Progenitor cell of endocrine pancreas (in vitro differentiated cells): ENCODE results near the gene SORCS2. TPM values are rescaled to one million over a fixed set of nuclear protein-coding genes. Genes with fewer than 3 reads are reported as not detected.

Experiments
- DNase-seq: peaks from one replicate; pipeline ENCODE4 v3.0.0; 2021; ENCODE audit warnings: low spot score; ENCODE audit not compliant: unreplicated experiment
- H3K27ac Mint-ChIP-seq: 2 replicates; pipeline ENCODE4 v1.8.0; 2021; ENCODE audit warnings: mild to moderate bottlenecking, moderate library complexity, mixed read lengths
- H3K27me3 Mint-ChIP-seq: 2 replicates; pipeline ENCODE4 v1.8.0; 2021; ENCODE audit warnings: mixed read lengths
- H3K36me3 Mint-ChIP-seq: 2 replicates; pipeline ENCODE4 v1.8.0; 2022; ENCODE audit warnings: mixed read lengths; ENCODE audit not compliant: insufficient read depth
- H3K4me1 Mint-ChIP-seq: 2 replicates; pipeline ENCODE4 v1.8.0; 2021; ENCODE audit warnings: low read depth, mixed read lengths
- H3K4me3 Mint-ChIP-seq: 2 replicates; pipeline ENCODE4 v1.8.0; 2021; ENCODE audit warnings: low read depth, mild to moderate bottlenecking, moderate library complexity, mixed read lengths
- H3K9me3 Mint-ChIP-seq: 2 replicates; pipeline ENCODE4 v1.8.0; 2021; ENCODE audit warnings: low read depth, mixed read lengths
- total RNA-seq: library from RNA; stranded (reverse); gene quantifications from 2 replicates; pipeline ENCODE4 v1.2.1, GENCODE V29; 2021
- TF ChIP-seq, protein P1 (sequence below): fragments of 200-600 bp; sonication (generic); IDR thresholded peaks from one replicate; pipeline ENCODE4 v1.5.0; 2021; ENCODE audit warnings: antibody characterized with exemption, mild to moderate bottlenecking; ENCODE audit not compliant: unreplicated experiment

SORCS2 gene
- total RNA-seq, 1 donor from 2014 or later = 2.2 TPM

DNA sequence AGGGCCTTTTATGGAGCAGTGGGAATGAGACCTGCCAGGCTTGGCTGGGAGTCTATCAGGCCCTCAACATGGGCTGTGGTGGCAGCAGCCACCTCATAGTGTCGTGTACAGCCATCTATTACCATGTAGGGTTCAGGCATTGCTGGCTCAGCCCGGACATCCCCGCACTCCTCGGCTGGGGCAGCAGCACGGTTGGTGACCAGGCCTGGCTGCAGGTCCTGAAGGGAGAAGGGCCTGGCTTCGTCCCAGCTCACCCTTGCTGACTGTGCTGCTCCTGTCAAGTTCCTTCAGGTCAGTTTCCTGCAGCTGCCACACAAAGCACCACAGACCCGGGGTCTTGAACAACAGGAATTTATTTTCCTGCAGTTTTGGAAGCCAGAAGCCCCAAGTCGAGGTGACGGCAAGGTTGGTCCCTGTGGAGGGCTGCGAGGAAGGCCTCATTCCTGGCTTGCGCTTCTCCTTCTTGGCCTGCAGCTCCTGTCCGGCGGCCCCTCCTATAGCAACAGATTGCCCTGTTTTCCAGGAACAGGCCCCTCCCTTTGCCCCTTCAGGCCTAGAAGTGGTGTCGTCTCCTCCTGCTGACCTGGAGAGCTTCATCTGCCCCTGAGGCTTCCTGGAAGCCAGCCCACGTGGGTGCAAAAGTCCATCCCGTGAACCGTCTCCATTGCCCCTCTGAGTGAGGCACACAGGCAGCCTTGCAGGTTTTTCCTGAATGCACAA lies 25.2 kb upstream of the SORCS2 start:
- H3K36me3 Mint-ChIP-seq = no peaks in the 10 kb centered on the region

DNA sequence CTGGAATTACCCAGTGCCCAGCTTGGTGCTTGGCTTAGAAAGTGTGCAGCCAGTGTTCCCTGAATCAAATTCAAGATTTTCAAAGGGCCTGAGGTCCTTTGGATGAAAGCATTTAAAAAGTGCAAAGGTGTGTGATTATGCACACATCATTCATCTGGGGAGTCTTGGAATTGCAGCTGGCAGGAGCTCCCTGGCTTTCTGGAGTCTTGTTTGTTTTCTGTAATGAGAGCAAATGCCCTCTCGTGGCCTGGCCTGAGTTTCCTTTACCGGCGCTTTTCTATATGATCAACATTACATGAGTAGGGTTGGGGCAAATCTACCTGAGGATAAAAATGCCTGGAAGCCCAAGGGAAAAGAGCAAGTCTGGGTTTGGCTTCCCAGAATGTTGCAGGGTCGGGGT lies 24.6 kb upstream of the SORCS2 start:
- H3K9me3 Mint-ChIP-seq = no peaks in the 10 kb centered on the region
- H3K4me3 Mint-ChIP-seq = no peak overlapping the region
- H3K4me1 Mint-ChIP-seq = peaks cover 11% of the 10 kb centered on the region
- H3K27me3 Mint-ChIP-seq = peaks cover 20% of the 10 kb centered on the region
- H3K27ac Mint-ChIP-seq = peak overlapping the region; percentile 79
- no peak for DNase-seq
- no peaks in the 10 kb centered on the region for H3K36me3 Mint-ChIP-seq
- TF ChIP-seq, protein P1, sequence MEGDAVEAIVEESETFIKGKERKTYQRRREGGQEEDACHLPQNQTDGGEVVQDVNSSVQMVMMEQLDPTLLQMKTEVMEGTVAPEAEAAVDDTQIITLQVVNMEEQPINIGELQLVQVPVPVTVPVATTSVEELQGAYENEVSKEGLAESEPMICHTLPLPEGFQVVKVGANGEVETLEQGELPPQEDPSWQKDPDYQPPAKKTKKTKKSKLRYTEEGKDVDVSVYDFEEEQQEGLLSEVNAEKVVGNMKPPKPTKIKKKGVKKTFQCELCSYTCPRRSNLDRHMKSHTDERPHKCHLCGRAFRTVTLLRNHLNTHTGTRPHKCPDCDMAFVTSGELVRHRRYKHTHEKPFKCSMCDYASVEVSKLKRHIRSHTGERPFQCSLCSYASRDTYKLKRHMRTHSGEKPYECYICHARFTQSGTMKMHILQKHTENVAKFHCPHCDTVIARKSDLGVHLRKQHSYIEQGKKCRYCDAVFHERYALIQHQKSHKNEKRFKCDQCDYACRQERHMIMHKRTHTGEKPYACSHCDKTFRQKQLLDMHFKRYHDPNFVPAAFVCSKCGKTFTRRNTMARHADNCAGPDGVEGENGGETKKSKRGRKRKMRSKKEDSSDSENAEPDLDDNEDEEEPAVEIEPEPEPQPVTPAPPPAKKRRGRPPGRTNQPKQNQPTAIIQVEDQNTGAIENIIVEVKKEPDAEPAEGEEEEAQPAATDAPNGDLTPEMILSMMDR = peak; percentile 44

More for the DNA sequence above, 25.2 kb upstream of the SORCS2 start:
- no peak overlapping the region for H3K4me3 Mint-ChIP-seq
- H3K9me3 Mint-ChIP-seq = no peaks in the 10 kb centered on the region
- peaks cover 11% of the 10 kb centered on the region for H3K4me1 Mint-ChIP-seq
- peaks cover 19% of the 10 kb centered on the region for H3K27me3 Mint-ChIP-seq
- TF ChIP-seq, protein P1 = no peak
- no peak for DNase-seq
- no peak overlapping the region for H3K27ac Mint-ChIP-seq

GRCh38 chr4:7168106-7168505 lies 24.2 kb upstream of the SORCS2 start:
- no peak overlapping the region for H3K4me3 Mint-ChIP-seq
- no peaks in the 10 kb centered on the region for H3K9me3 Mint-ChIP-seq
- TF ChIP-seq, protein P1 = no peak
- no peaks in the 10 kb centered on the region for H3K36me3 Mint-ChIP-seq
- DNase-seq = no peak
- peak overlapping the region; percentile 79 for H3K27ac Mint-ChIP-seq
- peaks cover 11% of the 10 kb centered on the region for H3K4me1 Mint-ChIP-seq
- peaks cover 22% of the 10 kb centered on the region for H3K27me3 Mint-ChIP-seq

DNA sequence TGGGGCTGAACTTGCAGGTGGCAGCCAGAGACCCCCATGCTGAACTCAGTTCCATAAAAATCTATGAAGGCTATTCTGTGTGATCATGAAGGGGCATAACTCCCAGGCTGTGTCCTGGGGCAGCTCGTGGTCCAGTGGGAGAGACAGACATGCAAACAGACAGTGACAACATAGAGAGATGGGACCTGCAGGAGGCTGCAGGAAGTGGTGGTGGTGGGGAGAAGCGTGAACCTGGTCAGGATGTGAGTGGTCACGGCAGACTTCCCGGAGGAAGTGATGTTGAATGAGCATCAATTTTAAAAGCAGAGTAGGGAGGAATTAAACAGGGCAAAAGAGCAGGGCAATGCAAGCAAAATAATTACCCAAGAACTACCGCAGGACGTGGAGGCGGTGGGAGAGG lies 23.2 kb upstream of the SORCS2 start:
- Mint-ChIP-seq H3K27ac (no peak overlapping the region), H3K36me3 (no peaks in the 10 kb centered on the region), H3K4me1 (peaks cover 11% of the 10 kb centered on the region), H3K27me3 (peaks cover 20% of the 10 kb centered on the region), H3K4me3 (no peak overlapping the region), H3K9me3 (no peaks in the 10 kb centered on the region)
- DNase-seq = no peak
- TF ChIP-seq, protein P1 = no peak

GRCh38 chr4:7170012-7170411 lies 22.3 kb upstream of the SORCS2 start:
- Mint-ChIP-seq H3K4me3 (no peak overlapping the region), H3K4me1 (peaks cover 11% of the 10 kb centered on the region), H3K9me3 (no peaks in the 10 kb centered on the region), H3K36me3 (no peaks in the 10 kb centered on the region), H3K27me3 (peaks cover 15% of the 10 kb centered on the region), H3K27ac (no peak overlapping the region)
- TF ChIP-seq, protein P1 = no peak
- DNase-seq = no peak
